ENCODE results near the gene VDAC1.
A peak's percentile ranks its signal among the peaks of the same experiment; 100 is the strongest.
"Not testable (repeated sequence)": the region's sequence is repeated elsewhere in the genome, so short reads cannot be mapped to it uniquely, and the experiment has no call there.

Gene VDAC1

DNA sequence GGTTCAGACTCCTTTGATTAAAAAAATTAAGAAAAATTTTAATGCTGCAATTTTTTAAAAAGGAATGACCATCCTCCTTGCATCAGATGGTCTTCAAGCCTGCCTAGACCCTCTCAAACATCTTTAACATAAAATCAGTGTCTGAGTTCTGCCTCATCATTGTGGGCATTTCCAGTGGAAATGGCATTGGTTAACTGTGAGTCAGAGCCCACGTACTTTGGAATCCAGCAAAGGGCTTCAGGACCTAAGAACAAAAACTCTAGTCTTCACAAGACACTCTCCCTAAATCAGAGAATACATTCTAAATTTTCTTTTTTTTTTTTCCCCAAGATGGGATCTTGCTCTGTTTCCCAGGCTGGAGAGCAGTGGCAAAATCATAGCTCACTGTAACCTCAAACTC, 26.9 kb downstream of the VDAC1 start:
- Histone ChIP-seq H3K27me3 (ENCODE audit: control insufficient read depth, insufficient read depth, low read length) (no peaks in the 10 kb centered on the region), H3K36me3 (ENCODE audit: control insufficient read depth, insufficient read depth, low read length) (peaks cover 85% of the 10 kb centered on the region), H3K4me3 (ENCODE audit: low read depth, low read length) (no peak overlapping the region), H3K27ac (ENCODE audit: low read depth, low read length) (peak overlapping the region; percentile 45), H3K9me3 (ENCODE audit: control insufficient read depth, insufficient read depth, low read length) (no peaks in the 10 kb centered on the region), H3K4me1 (ENCODE audit: control insufficient read depth, insufficient read depth, low read length) (peaks cover 4% of the 10 kb centered on the region; the same call in 1 of the 2 replicates), H3K9ac (ENCODE audit: low read depth, low read length) (no peak overlapping the region)

DNA sequence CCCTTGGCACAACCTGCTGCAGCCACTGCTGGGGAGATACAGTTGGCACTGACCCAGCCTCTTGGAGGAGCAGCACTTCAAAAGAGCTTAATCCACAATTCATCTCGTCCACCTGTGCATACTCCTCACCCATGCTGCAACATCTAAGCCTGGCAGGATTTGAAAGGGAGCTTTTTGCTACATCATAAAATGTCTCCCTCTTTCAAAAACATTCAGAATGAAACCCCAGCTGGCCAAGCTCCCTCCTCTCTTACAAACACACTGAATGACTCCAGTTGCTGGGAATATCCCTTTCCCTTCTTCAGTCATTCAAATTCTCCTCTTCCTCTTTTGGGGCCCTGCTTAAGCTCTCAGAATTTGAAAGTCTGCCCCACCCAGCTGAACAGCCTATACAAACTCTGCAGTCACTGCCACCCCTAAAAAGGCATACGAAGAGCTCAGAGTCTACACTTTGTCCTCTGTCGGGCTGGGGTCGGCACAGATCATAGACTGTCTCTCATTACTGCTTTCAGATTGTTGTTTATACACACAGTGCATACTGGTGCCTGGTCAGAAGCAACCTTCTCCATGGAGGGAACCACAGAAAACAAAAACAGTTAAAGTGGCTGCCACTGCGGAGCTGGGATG, 27.5 kb downstream of the VDAC1 start:
- Histone ChIP-seq H3K36me3 (ENCODE audit: control insufficient read depth, insufficient read depth, low read length) (peaks cover 88% of the 10 kb centered on the region), H3K9ac (ENCODE audit: low read depth, low read length) (no peak overlapping the region), H3K27ac (ENCODE audit: low read depth, low read length) (peak overlapping the region; percentile 45), H3K9me3 (ENCODE audit: control insufficient read depth, insufficient read depth, low read length) (no peaks in the 10 kb centered on the region), H3K4me3 (ENCODE audit: low read depth, low read length) (no peak overlapping the region), H3K27me3 (ENCODE audit: control insufficient read depth, insufficient read depth, low read length) (no peaks in the 10 kb centered on the region), H3K4me1 (ENCODE audit: control insufficient read depth, insufficient read depth, low read length) (peaks cover 4% of the 10 kb centered on the region; the same call in 1 of the 2 replicates)

- H3K4me1 ChIP-seq (ENCODE audit: control insufficient read depth, insufficient read depth, low read length); H3K27ac ChIP-seq (ENCODE audit: low read depth, low read length); H3K9ac ChIP-seq (ENCODE audit: low read depth, low read length); H3K27me3 ChIP-seq (ENCODE audit: control insufficient read depth, insufficient read depth, low read length); H3K9me3 ChIP-seq (ENCODE audit: control insufficient read depth, insufficient read depth, low read length); H3K4me3 ChIP-seq (ENCODE audit: low read depth, low read length): not testable (repeated sequence)
- H3K36me3 ChIP-seq (ENCODE audit: control insufficient read depth, insufficient read depth, low read length), result peaks cover 82% of the 10 kb centered on the region
Measured at GRCh38 chr5:133975546-133975945, 29.2 kb downstream of the VDAC1 start.

DNA sequence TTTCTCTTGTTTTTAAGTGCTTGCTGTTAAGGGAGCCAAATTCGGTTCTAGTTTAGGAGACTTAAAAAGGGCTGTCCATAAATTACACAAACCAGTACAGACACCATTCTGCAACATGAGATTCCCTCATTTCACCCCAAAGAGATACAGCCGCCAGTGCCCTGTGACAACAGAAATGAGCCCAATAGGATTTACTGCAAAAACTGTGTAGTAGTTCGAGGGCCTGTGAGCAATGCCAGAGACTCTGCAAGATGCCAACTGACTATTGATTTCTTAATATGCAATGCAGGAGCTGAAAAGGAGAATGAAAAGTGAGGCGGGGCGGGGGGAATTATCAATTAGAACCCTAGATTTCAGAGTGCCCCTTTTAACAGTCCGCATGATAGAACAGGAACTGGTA, 30.6 kb downstream of the VDAC1 start:
- Histone ChIP-seq H3K9ac (ENCODE audit: low read depth, low read length) (no peak overlapping the region), H3K4me1 (ENCODE audit: control insufficient read depth, insufficient read depth, low read length) (peaks cover 4% of the 10 kb centered on the region; the same call in 1 of the 2 replicates), H3K36me3 (ENCODE audit: control insufficient read depth, insufficient read depth, low read length) (peaks cover 71% of the 10 kb centered on the region), H3K27ac (ENCODE audit: low read depth, low read length) (no peak overlapping the region), H3K27me3 (ENCODE audit: control insufficient read depth, insufficient read depth, low read length) (no peaks in the 10 kb centered on the region), H3K9me3 (ENCODE audit: control insufficient read depth, insufficient read depth, low read length) (no peaks in the 10 kb centered on the region), H3K4me3 (ENCODE audit: low read depth, low read length) (no peak overlapping the region)

GRCh38 chr5:133970325-133970909, 34.4 kb downstream of the VDAC1 start:
- Histone ChIP-seq H3K27ac (ENCODE audit: low read depth, low read length) (peak overlapping the region; percentile 14), H3K9ac (ENCODE audit: low read depth, low read length) (no peak overlapping the region), H3K4me3 (ENCODE audit: low read depth, low read length) (no peak overlapping the region), H3K27me3 (ENCODE audit: control insufficient read depth, insufficient read depth, low read length) (no peaks in the 10 kb centered on the region), H3K9me3 (ENCODE audit: control insufficient read depth, insufficient read depth, low read length) (no peaks in the 10 kb centered on the region), H3K4me1 (ENCODE audit: control insufficient read depth, insufficient read depth, low read length) (peaks cover 6% of the 10 kb centered on the region), H3K36me3 (ENCODE audit: control insufficient read depth, insufficient read depth, low read length) (peaks cover 41% of the 10 kb centered on the region)

DNA sequence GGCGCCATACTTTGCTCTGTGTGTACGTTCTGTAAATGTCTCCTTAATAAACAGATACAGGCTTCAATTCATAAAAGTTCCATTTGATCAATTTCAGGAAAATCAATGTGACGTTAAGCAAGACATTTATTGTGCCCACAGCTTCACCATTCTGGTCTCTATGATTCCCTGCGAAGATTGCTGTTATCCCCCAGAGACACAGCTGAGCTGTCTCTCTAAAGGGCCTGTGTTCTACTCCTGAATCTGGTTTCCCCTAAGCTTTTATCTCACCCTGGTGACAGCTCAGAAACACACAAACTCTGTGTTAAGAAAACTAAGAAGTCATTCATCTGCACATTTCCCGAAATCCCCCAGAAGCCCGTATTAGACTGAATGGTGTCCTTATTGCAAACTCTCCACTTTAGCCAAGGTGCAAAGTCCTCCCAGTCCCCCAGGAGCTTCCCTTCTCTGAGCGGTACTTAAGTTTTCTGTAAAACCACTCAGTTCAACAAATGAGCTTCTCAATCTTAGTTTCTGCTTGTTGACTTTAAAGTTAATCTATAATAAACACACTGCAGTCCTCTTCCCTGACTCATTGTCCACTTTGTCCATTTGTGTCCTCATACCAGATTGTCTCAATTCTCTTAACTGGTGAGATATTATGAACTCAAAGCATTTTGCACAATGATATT, 35.0 kb downstream of the VDAC1 start:
- Histone ChIP-seq H3K9me3 (ENCODE audit: control insufficient read depth, insufficient read depth, low read length) (no peaks in the 10 kb centered on the region), H3K36me3 (ENCODE audit: control insufficient read depth, insufficient read depth, low read length) (peaks cover 35% of the 10 kb centered on the region), H3K27ac (ENCODE audit: low read depth, low read length) (peak overlapping the region; percentile 14), H3K9ac (ENCODE audit: low read depth, low read length) (no peak overlapping the region), H3K4me3 (ENCODE audit: low read depth, low read length) (no peak overlapping the region), H3K4me1 (ENCODE audit: control insufficient read depth, insufficient read depth, low read length) (peaks cover 6% of the 10 kb centered on the region), H3K27me3 (ENCODE audit: control insufficient read depth, insufficient read depth, low read length) (no peaks in the 10 kb centered on the region)

DNA sequence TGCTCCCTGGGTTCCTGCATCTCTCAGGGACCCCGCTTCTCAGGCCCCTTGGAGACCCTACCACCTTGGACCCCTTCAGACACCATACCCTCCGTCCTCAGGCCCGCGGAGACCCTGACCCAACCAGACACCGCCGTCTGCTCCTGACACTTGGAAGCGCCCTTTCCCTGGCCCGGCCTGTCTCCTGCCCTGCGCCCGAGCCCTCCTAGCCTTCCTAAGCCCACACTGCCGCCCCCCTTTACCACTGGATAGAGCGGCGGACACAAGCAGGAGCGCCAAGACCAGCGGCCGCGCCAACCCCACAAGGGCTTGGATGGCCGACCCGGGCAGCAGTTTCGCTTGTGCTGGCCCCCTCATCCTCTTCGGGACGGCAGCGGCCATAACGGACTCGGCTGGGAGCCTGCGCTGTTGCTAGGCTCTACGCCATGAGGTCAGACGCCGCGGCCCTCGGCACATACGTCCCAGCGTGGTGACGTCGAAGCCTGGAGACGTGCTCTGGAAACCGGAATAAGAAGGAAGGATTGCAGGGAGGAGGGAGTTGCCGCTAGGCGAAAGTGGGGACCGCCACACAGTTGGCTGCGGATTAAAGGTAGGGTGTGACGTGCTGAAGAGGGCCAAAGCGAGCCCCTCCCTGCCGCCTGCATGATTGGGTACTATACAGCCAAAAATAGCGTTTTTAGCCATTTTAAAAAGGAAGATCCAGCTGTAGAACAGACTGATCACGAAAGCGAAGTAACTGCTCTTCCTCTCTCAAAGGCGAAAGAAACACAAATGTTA, 36.4 kb downstream of the VDAC1 start, which contains the start of gene C5orf15:
Gene C5orf15, minus strand, starts transcription at position 422 of the 777 bp plus-strand sequence. Its CDS starts 41 bp downstream, at position 381.
- Histone ChIP-seq H3K9ac (ENCODE audit: low read depth, low read length) (peak within 1 kb of the TSS; percentile 85), H3K4me1 (ENCODE audit: control insufficient read depth, insufficient read depth, low read length) (peaks cover 6% of the 10 kb centered on the region), H3K4me3 (ENCODE audit: low read depth, low read length) (peak within 1 kb of the TSS; percentile 92), H3K27ac (ENCODE audit: low read depth, low read length) (peak within 1 kb of the TSS; percentile 89), H3K36me3 (ENCODE audit: control insufficient read depth, insufficient read depth, low read length) (peaks cover 21% of the 10 kb centered on the region), H3K27me3 (ENCODE audit: control insufficient read depth, insufficient read depth, low read length) (no peaks in the 10 kb centered on the region), H3K9me3 (ENCODE audit: control insufficient read depth, insufficient read depth, low read length) (no peaks in the 10 kb centered on the region)

DNA sequence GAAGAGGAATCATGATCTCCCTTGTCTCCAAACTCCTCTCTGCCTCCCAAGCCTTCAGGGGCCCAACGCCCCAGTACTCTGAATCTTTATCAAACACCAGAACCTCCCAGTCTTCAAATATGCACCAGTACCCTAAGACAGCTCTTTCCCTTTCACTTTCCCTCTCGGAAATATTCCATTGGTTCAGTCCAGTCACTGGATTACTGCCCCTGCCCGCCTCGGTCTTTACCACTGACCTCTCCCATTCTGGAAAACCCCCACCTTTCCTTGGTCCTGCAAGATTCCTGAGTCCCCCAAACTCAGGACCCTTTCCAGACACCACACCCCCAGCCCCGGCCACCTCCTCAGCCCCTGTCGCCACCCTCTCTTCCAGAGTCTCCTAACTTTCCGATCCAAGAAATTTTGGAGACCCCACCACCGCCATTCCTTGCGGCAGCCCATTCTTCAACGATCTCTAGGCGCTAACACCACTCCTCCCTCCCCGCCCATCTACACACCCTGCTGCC, 37.0 kb downstream of the VDAC1 start:
- Histone ChIP-seq H3K4me3 (ENCODE audit: low read depth, low read length) (peak overlapping the region; percentile 92), H3K36me3 (ENCODE audit: control insufficient read depth, insufficient read depth, low read length) (peaks cover 14% of the 10 kb centered on the region), H3K27ac (ENCODE audit: low read depth, low read length) (peak overlapping the region; percentile 89), H3K9ac (ENCODE audit: low read depth, low read length) (peak overlapping the region; percentile 85), H3K9me3 (ENCODE audit: control insufficient read depth, insufficient read depth, low read length) (no peaks in the 10 kb centered on the region), H3K27me3 (ENCODE audit: control insufficient read depth, insufficient read depth, low read length) (no peaks in the 10 kb centered on the region), H3K4me1 (ENCODE audit: control insufficient read depth, insufficient read depth, low read length) (peaks cover 6% of the 10 kb centered on the region)

GRCh38 chr5:133967124-133967523, 37.7 kb downstream of the VDAC1 start:
- H3K4me1 ChIP-seq (ENCODE audit: control insufficient read depth, insufficient read depth, low read length), result peaks cover 6% of the 10 kb centered on the region
- H3K9ac ChIP-seq (ENCODE audit: low read depth, low read length), result no peak overlapping the region
- peaks cover 9% of the 10 kb centered on the region; the same call in 1 of the 2 replicates for H3K36me3 ChIP-seq (ENCODE audit: control insufficient read depth, insufficient read depth, low read length)
- no peaks in the 10 kb centered on the region for H3K9me3 ChIP-seq (ENCODE audit: control insufficient read depth, insufficient read depth, low read length)
- H3K27ac ChIP-seq (ENCODE audit: low read depth, low read length), result no peak overlapping the region
- H3K27me3 ChIP-seq (ENCODE audit: control insufficient read depth, insufficient read depth, low read length), result no peaks in the 10 kb centered on the region
- peak overlapping the region; percentile 92 for H3K4me3 ChIP-seq (ENCODE audit: low read depth, low read length)

- Histone ChIP-seq H3K36me3 (ENCODE audit: control insufficient read depth, insufficient read depth, low read length) (peaks cover under 1% of the 10 kb centered on the region; the same call in 1 of the 2 replicates), H3K9me3 (ENCODE audit: control insufficient read depth, insufficient read depth, low read length) (no peaks in the 10 kb centered on the region), H3K9ac (ENCODE audit: low read depth, low read length) (no peak overlapping the region), H3K4me3 (ENCODE audit: low read depth, low read length) (no peak overlapping the region), H3K4me1 (ENCODE audit: control insufficient read depth, insufficient read depth, low read length) (peaks cover 6% of the 10 kb centered on the region), H3K27ac (ENCODE audit: low read depth, low read length) (no peak overlapping the region), H3K27me3 (ENCODE audit: control insufficient read depth, insufficient read depth, low read length) (no peaks in the 10 kb centered on the region)
Measured at GRCh38 chr5:133966090-133966489, 38.7 kb downstream of the VDAC1 start.

All from HUES48 (cell line).